GM19035 (cell line): Measurements from ENCODE around the gene NAA38.
"Not testable (repeated sequence)": the region's sequence is repeated elsewhere in the genome, so short reads cannot be mapped to it uniquely, and the experiment has no call there.

Experiments used
- ATAC-seq: cut with Tn5 transposase; IDR thresholded peaks from one replicate; pipeline ENCODE4 v1.9.1; 2021; ENCODE audit not compliant: unreplicated experiment

Gene NAA38

GRCh38 chr17:7825206-7825990 lies 32.0 kb downstream of the NAA38 start:
- ATAC-seq, result no peak

GRCh38 chr17:7824021-7824924 lies 33.1 kb downstream of the NAA38 start:
- ATAC-seq, result no peak

- ATAC-seq, result no peak
Observed at GRCh38 chr17:7823581-7824001, 33.8 kb downstream of the NAA38 start.

GRCh38 chr17:7822126-7822525 lies 35.2 kb downstream of the NAA38 start:
- ATAC-seq, result no peak

GRCh38 chr17:7820231-7820630 lies 37.1 kb downstream of the NAA38 start:
- no peak for ATAC-seq

- ATAC-seq, result no peak
Observed at GRCh38 chr17:7818746-7819645, 38.4 kb downstream of the NAA38 start.

- no peak for ATAC-seq
Observed at GRCh38 chr17:7818026-7818425, 39.3 kb downstream of the NAA38 start.

GRCh38 chr17:7817643-7817964 lies 39.8 kb downstream of the NAA38 start:
- no peak for ATAC-seq

GRCh38 chr17:7816926-7817642 lies 40.3 kb downstream of the NAA38 start:
- no peak for ATAC-seq

GRCh38 chr17:7814969-7815368 lies 42.4 kb downstream of the NAA38 start:
- no peak for ATAC-seq

GRCh38 chr17:7811251-7811650 lies 46.1 kb downstream of the NAA38 start:
- ATAC-seq, result no peak

- ATAC-seq, result not testable (repeated sequence)
Observed at GRCh38 chr17:7809791-7810343, 47.5 kb downstream of the NAA38 start.

GRCh38 chr17:7809086-7809790 lies 48.1 kb downstream of the NAA38 start:
- ATAC-seq, result no peak

GRCh38 chr17:7807206-7807605 lies 50.2 kb downstream of the NAA38 start:
- ATAC-seq, result no peak
